Colon (tissue), 2 donors: ENCODE results near the gene TIGD2.

Experiments used
- FAIRE-seq: peaks from 2 replicates; lab custom pipeline; 2012; peaks lifted over from hg19 to GRCh38; lab: Jason Lieb, UNC
- donor health status: control.
- donor health status: control.

Gene TIGD2

GRCh38 chr4:89110986-89111832 is at the start of gene TIGD2:
TSS of gene TIGD2 (plus strand) at chr4:89111533. CDS start at chr4:89112975, 1,442 bp downstream.
- no peak for FAIRE-seq

GRCh38 chr4:89064848-89065247 is 46.5 kb upstream of the TIGD2 start:
- no peak for FAIRE-seq

GRCh38 chr4:89067417-89067816 is 43.9 kb upstream of the TIGD2 start:
- FAIRE-seq = no peak

- FAIRE-seq = no peak
These were observed 41.9 kb upstream of the TIGD2 start for GRCh38 chr4:89069481-89069880.

- no peak for FAIRE-seq
These were observed 41.3 kb upstream of the TIGD2 start for GRCh38 chr4:89070041-89070440.

- FAIRE-seq = no peak
These were observed 40.0 kb upstream of the TIGD2 start for GRCh38 chr4:89071311-89071710.

- no peak for FAIRE-seq
These were observed 38.4 kb upstream of the TIGD2 start for GRCh38 chr4:89072921-89073320.

- FAIRE-seq = no peak
These were observed 33.6 kb upstream of the TIGD2 start for GRCh38 chr4:89077761-89078160.

GRCh38 chr4:89078300-89078699 is 33.0 kb upstream of the TIGD2 start:
- FAIRE-seq = no peak

GRCh38 chr4:89099034-89099433 is 12.3 kb upstream of the TIGD2 start:
- FAIRE-seq = no peak

- no peak for FAIRE-seq
These were observed 11.9 kb upstream of the TIGD2 start for GRCh38 chr4:89099471-89099870.

GRCh38 chr4:89100853-89101252 is 10.5 kb upstream of the TIGD2 start:
- no peak for FAIRE-seq

- FAIRE-seq = no peak
These were observed 9.8 kb upstream of the TIGD2 start for GRCh38 chr4:89101256-89102161.

- FAIRE-seq = no peak
These were observed 5.6 kb upstream of the TIGD2 start for GRCh38 chr4:89105726-89106125.

- FAIRE-seq = no peak
These were observed 3.2 kb upstream of the TIGD2 start for GRCh38 chr4:89108091-89108490.

GRCh38 chr4:89109841-89110540 is 1.3 kb upstream of the TIGD2 start:
- no peak for FAIRE-seq

- no peak for FAIRE-seq
These were observed 770 bp upstream of the TIGD2 start for GRCh38 chr4:89110541-89110985.

- no peak for FAIRE-seq
These were observed 665 bp downstream of the TIGD2 start for GRCh38 chr4:89111833-89112563.

- FAIRE-seq = no peak
These were observed 2.1 kb downstream of the TIGD2 start for GRCh38 chr4:89113415-89113814.

GRCh38 chr4:89114100-89114499 is 2.8 kb downstream of the TIGD2 start:
- no peak for FAIRE-seq

GRCh38 chr4:89117115-89117514 is 5.8 kb downstream of the TIGD2 start:
- no peak for FAIRE-seq

GRCh38 chr4:89119166-89119565 is 7.8 kb downstream of the TIGD2 start:
- no peak for FAIRE-seq
